K562 (cell line): ENCODE data around the gene ZCCHC4. TPM values are rescaled to one million over a fixed set of nuclear protein-coding genes. Genes with fewer than 3 reads are reported as not detected.

Experiments
- BRD4 ChIP-seq: fragments of 200-600 bp; sonication (generic); IDR thresholded peaks from 2 replicates; pipeline ENCODE4 v1.6.1; 2017; ENCODE audit warnings: inconsistent platforms
- BRF1 ChIP-seq: IDR thresholded peaks from 3 replicates; pipeline ENCODE4 v1.6.1; 2011; ENCODE audit warnings: borderline replicate concordance, mild to moderate bottlenecking; ENCODE audit not compliant: insufficient read length; ENCODE audit errors: extremely low read depth
- CXXC5 ChIP-seq: fragments of 250-450 bp; sonication (Bioruptor Pico); IDR thresholded peaks from 2 replicates; pipeline ENCODE4 v1.8.0; 2022; ENCODE audit warnings: inconsistent platforms, mild to moderate bottlenecking, moderate library complexity
- FOS ChIP-seq: IDR thresholded peaks from 3 replicates; pipeline ENCODE4 v1.6.1; 2011; ENCODE audit not compliant: insufficient read length; ENCODE audit errors: extremely low read depth
- FOXO4 ChIP-seq: fragments of 450-650 bp; formaldehyde crosslinking; IDR thresholded peaks from 2 replicates; pipeline ENCODE4 v1.4.0; 2020; ENCODE audit warnings: mild to moderate bottlenecking, moderate library complexity
- GABPA ChIP-seq: fragments of 200-800 bp; sonication (Bioruptor generic); conservative IDR thresholded peaks from 2 replicates; pipeline ENCODE4 v1.6.1; 2016; ENCODE audit warnings: low read depth, missing genetic modification characterization, missing compliant biosample characterization
- GATAD2A ChIP-seq: fragments of 450-650 bp; IDR thresholded peaks from 2 replicates; pipeline ENCODE4 v1.6.1; 2017
- HNRNPUL1 ChIP-seq: fragments of 200-400 bp; formaldehyde crosslinking; IDR thresholded peaks from 2 replicates; pipeline ENCODE4 v1.6.1; 2017; ENCODE audit warnings: low read length
- KLF10 ChIP-seq: fragments of 250-450 bp; sonication (Bioruptor Pico); IDR thresholded peaks from 2 replicates; pipeline ENCODE4 v1.6.1; 2021; ENCODE audit warnings: matching md5 sums
- KLF16 ChIP-seq: IDR thresholded peaks from 2 replicates; pipeline ENCODE4 v1.6.1; 2016; ENCODE audit warnings: antibody characterized with exemption
- MEF2D ChIP-seq: conservative IDR thresholded peaks from 2 replicates; pipeline ENCODE4 v1.6.1; 2016; ENCODE audit warnings: low read depth, missing genetic modification characterization, missing compliant biosample characterization
- MYBL2 ChIP-seq, 2 experiments: fragments of 450-650 bp in 1 of 2; sonication (generic) in 1 of 2; formaldehyde crosslinking in 1 of 2; IDR thresholded peaks; 2 replicates each; pipeline versions ENCODE4 v1.6.1 to v1.8.1; 2017 to 2022; ENCODE audit warnings: borderline replicate concordance in 1 of 2, inconsistent platforms in 1 of 2, low read depth in 1 of 2, mild to moderate bottlenecking in 1 of 2, missing genetic modification reagents in 1 of 2, moderate library complexity in 1 of 2
- PRDM10 ChIP-seq: fragments of 450-650 bp; IDR thresholded peaks from 2 replicates; pipeline ENCODE4 v1.6.1; 2018; ENCODE audit not compliant: partially characterized antibody
- PYGO2 ChIP-seq: fragments of 450-650 bp; IDR thresholded peaks from 2 replicates; pipeline ENCODE4 v1.6.1; 2016; ENCODE audit warnings: mild to moderate bottlenecking, missing genetic modification characterization, moderate library complexity, missing compliant biosample characterization
- SMARCA4 ChIP-seq: fragments of 450-650 bp; IDR thresholded peaks from 2 replicates; pipeline ENCODE4 v1.6.1; 2016
- TAF1 ChIP-seq: IDR thresholded peaks from 2 replicates; pipeline ENCODE4 v1.6.1; 2011; ENCODE audit warnings: mild to moderate bottlenecking, low read length, moderate library complexity; ENCODE audit not compliant: insufficient read depth, control insufficient read depth, severe bottlenecking; ENCODE audit errors: extremely low read depth
- THRAP3 ChIP-seq: fragments of 450-650 bp; IDR thresholded peaks from 2 replicates; pipeline ENCODE4 v1.6.1; 2016; ENCODE audit warnings: mild to moderate bottlenecking, inconsistent platforms, borderline replicate concordance
- WHSC1 ChIP-seq: IDR thresholded peaks from one replicate; pipeline ENCODE4 v1.6.1; 2012; ENCODE audit warnings: low read length, control low read depth, inconsistent platforms
- ZKSCAN1 ChIP-seq: fragments of 150-350 bp; IDR thresholded peaks from 2 replicates; pipeline ENCODE4 v1.6.1; 2016; ENCODE audit warnings: low read depth, low read length
- ZNF121 ChIP-seq: sonication (generic); formaldehyde crosslinking; conservative IDR thresholded peaks from 2 replicates; pipeline ENCODE4 v1.8.0; 2022; ENCODE audit warnings: missing genetic modification reagents
- ZNF518B ChIP-seq: fragments of 250-450 bp; sonication (Bioruptor Pico); IDR thresholded peaks from 2 replicates; pipeline ENCODE4 v1.5.0; 2021; ENCODE audit warnings: mild to moderate bottlenecking, moderate library complexity
- polyA plus RNA-seq, 8 experiments: library from polyadenylated mRNA; depleted of rRNA in 4 of 8; stranded (reverse) in 5 of 8; unstranded in 3 of 8; fragments of >200 nt; fragmentation: Nextera tagmentation in 2 of 8; fragmentation: Illumina TruSeq in 1 of 8; extraction: Ambion mirVana in 2 of 8; extraction: Trizol in 1 of 8; gene quantifications; 2 replicates each; pipeline versions ENCODE4 v1.2.1 to v1.2.3, GENCODE V29; 2011 to 2014; ENCODE audit warnings: inconsistent platforms in 1 of 8, missing spikeins in 1 of 8
- total RNA-seq, 7 experiments: library from RNA; depleted of rRNA in 6 of 7; stranded (reverse); fragments of >200 nt in 6 of 7; fragmentation: Illumina TruSeq in 2 of 7; extraction: Trizol in 2 of 7; gene quantifications; 2 replicates each; pipeline versions ENCODE4 v1.2.1 to v1.2.3, GENCODE V29; 2011 to 2021; ENCODE audit warnings: low replicate concordance in 1 of 7

ZCCHC4 gene
- total and polyA plus RNA-seq, 9 of the 15 experiments (the other 6 are each of a cell fraction or from before 2014, with no cell fraction given): 5.3 to 26.1 (median 15.2) TPM

GRCh38 chr4:25376754-25377571 lies 64.4 kb downstream of the ZCCHC4 start, which contains the start of gene ANAPC4 (continued):
- TF ChIP-seq PRDM10 (no peak), FOS (no peak), KLF10 (CRISPR knock-in tag) (no peak), BRD4 (no peak), GABPA (peak; percentile 88), TAF1 (peak; percentile 86), KLF16 (no peak), MYBL2 (IDR thresholded peaks at IDR 0.05; ENCODE audit: low read depth) (no peak), MYBL2 (CRISPR knock-in tag; IDR thresholded peaks at IDR 0.05; ENCODE audit: borderline replicate concordance) (no peak), GATAD2A (no peak), ZNF121 (CRISPR knock-in tag) (no peak), BRF1 (no peak), WHSC1 (no peak), ZNF518B (CRISPR knock-in tag) (no peak), THRAP3 (no peak), PYGO2 (tag) (no peak), FOXO4 (no peak), HNRNPUL1 (no peak), CXXC5 (CRISPR knock-in tag) (peak; percentile 71), SMARCA4 (no peak), ZKSCAN1 (no peak), MEF2D (no peak)
